Right lobe of liver (tissue), 4 donors: ENCODE measurements around the gene RPL31.

Experiments
- POLR2A ChIP-seq: fragments of 450-650 bp; IDR thresholded peaks from one replicate; pipeline ENCODE4 v1.6.1; 2017; ENCODE audit warnings: antibody characterized with exemption, mild to moderate bottlenecking
- TF ChIP-seq, protein P1 (sequence below), 4 donors: fragments of 200-600 bp in 3 of 4; fragments of 450-650 bp in 1 of 4; IDR thresholded peaks; one replicate each; pipeline versions ENCODE4 v1.5.1 to v1.8.0; 2016 to 2022; ENCODE audit warnings: antibody characterized with exemption in 4 of 4, mild to moderate bottlenecking in 2 of 4
- donor health status: DM: no; HTN: no; CAD: no.
- donor health status: DM: no; HTN: no; CAD: no.
- donor health status: DM: no; HTN: yes; CAD: no.

DNA sequence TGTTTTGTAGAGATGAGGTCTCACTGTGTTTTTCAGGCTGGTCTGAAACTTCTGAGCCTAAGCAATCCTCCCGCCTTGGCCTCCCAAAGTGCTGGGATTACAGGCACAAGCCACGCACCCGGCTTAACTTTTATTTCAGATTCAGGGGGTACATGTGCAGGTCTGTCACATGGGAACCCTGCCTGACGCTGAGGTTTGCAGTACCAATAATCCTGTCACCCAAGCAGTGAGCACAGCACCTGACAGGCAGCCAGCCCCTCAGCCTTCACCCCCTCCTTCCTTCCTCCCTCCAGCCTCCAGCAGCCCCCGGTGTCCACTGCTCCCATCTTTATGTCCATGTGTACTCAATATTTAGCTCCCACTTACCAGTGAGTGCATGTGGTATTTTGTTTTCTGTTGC is 46.0 kb upstream of the RPL31 start:
- TF ChIP-seq, protein P1, sequence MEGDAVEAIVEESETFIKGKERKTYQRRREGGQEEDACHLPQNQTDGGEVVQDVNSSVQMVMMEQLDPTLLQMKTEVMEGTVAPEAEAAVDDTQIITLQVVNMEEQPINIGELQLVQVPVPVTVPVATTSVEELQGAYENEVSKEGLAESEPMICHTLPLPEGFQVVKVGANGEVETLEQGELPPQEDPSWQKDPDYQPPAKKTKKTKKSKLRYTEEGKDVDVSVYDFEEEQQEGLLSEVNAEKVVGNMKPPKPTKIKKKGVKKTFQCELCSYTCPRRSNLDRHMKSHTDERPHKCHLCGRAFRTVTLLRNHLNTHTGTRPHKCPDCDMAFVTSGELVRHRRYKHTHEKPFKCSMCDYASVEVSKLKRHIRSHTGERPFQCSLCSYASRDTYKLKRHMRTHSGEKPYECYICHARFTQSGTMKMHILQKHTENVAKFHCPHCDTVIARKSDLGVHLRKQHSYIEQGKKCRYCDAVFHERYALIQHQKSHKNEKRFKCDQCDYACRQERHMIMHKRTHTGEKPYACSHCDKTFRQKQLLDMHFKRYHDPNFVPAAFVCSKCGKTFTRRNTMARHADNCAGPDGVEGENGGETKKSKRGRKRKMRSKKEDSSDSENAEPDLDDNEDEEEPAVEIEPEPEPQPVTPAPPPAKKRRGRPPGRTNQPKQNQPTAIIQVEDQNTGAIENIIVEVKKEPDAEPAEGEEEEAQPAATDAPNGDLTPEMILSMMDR (IDR thresholded peaks at IDR 0.05): no peak
- no peak for TF ChIP-seq POLR2A
